Retinal pigment epithelial cell (primary cell): ENCODE measurements around the gene SND1.

Source experiments
- DNase-seq: peaks from one replicate; pipeline ENCODE4 v3.0.0-alpha.2; 2010; ENCODE audit warnings: low read depth
- H3K4me3 ChIP-seq: 2 replicates; pipeline ENCODE4 v1.5.1; 2011; ENCODE audit warnings: mild to moderate bottlenecking, low read length, control low read depth, moderate library complexity
- TF ChIP-seq, protein P1 (sequence below): conservative IDR thresholded peaks from 2 replicates; pipeline ENCODE4 v1.5.1; 2011; ENCODE audit warnings: low read depth, low read length, control low read depth, inconsistent platforms

SND1 gene

DNA sequence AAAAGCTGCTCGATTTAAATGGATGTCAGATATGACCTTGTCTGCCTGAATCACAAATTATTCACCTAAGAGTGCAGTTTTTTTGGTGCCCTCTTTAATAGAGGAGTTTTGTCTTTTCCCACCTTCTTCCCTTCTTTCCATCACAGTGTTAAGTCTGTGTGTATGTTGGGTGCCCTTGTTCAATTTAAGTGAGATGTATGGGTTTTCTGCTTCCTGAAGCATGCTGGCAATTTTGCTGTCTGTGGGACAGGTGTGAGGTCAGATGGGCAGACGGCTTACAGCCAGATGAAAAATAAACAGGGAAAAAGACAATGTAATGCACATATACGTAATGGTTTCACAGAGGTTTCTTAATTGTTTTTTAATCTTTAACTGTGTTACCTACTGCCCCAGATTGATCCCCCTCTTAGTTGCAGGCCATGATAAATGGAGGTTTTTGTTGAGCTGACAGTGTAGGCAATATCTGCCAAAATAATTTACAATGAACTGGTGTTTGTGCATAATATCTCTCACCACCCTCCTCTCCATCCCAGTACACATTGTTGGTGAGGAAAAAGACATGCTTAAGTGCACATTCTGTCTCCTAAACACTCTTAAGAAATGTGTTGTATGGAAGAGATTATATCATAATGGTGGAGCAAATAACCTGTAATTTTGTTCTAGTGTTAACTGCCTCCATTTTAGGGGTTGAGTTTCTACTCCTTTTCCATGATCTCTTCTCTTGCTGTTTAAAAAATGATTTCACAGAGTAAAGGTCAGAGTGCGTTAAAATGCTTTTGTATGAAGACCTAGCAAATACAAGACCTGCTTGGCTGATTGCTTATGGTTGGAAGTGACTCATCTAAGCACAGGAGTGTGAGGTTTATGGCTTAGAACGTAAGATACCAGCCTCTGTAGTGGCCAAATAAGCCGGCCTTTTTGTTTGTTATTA lies 255.4 kb downstream of the SND1 start:
- TF ChIP-seq, protein P1, sequence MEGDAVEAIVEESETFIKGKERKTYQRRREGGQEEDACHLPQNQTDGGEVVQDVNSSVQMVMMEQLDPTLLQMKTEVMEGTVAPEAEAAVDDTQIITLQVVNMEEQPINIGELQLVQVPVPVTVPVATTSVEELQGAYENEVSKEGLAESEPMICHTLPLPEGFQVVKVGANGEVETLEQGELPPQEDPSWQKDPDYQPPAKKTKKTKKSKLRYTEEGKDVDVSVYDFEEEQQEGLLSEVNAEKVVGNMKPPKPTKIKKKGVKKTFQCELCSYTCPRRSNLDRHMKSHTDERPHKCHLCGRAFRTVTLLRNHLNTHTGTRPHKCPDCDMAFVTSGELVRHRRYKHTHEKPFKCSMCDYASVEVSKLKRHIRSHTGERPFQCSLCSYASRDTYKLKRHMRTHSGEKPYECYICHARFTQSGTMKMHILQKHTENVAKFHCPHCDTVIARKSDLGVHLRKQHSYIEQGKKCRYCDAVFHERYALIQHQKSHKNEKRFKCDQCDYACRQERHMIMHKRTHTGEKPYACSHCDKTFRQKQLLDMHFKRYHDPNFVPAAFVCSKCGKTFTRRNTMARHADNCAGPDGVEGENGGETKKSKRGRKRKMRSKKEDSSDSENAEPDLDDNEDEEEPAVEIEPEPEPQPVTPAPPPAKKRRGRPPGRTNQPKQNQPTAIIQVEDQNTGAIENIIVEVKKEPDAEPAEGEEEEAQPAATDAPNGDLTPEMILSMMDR, result no peak
- DNase-seq, result no peak
- no peak overlapping the region for H3K4me3 ChIP-seq

- TF ChIP-seq, protein P1, result no peak
- no peak overlapping the region for H3K4me3 ChIP-seq
- no peak for DNase-seq
Observed at GRCh38 chr7:127908430-127909258, 256.6 kb downstream of the SND1 start.

DNA sequence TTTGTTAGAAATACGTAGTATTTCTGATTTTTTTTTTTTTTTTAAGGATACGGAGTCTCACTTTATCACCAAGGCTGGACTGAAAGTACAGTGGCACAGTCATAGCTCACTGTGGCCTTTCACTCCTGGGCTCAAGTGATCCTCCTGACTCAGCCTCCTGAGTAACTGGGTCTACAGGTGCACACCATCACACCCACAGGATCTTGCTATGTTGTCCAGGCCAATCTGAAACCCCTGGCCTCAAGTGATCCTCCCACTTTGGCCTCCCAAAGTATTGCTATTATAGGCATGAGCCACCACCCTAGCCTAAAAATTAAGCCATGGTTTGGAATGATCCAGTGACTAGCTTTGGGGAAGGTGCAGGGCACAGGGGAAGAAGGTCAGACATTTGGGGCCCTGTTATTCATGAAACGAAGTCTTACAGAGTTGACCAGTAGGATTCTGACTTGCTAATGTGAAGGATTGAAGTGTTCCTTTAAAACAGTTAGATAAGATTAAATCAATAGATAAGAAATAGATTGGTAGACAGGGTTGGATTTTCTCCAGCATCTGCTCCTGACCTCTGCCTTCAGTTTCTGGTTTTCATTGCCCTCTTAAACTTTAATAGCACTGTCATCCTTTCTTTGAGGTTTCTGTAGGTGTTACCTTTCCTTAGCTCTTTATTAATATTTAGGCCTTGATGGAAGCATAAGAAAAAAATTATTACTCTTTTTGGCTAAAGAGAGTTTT lies 257.6 kb downstream of the SND1 start:
- TF ChIP-seq, protein P1, result no peak

GRCh38 chr7:127910670-127911069 lies 258.7 kb downstream of the SND1 start:
- TF ChIP-seq, protein P1, result no peak
- DNase-seq, result no peak
- no peak overlapping the region for H3K4me3 ChIP-seq

More for the DNA sequence above, 257.6 kb downstream of the SND1 start:
- no peak overlapping the region for H3K4me3 ChIP-seq
- DNase-seq, result no peak

- no peak overlapping the region for H3K4me3 ChIP-seq
- TF ChIP-seq, protein P1, result no peak
- no peak for DNase-seq
Observed at GRCh38 chr7:127911968-127912511, 260.0 kb downstream of the SND1 start.

DNA sequence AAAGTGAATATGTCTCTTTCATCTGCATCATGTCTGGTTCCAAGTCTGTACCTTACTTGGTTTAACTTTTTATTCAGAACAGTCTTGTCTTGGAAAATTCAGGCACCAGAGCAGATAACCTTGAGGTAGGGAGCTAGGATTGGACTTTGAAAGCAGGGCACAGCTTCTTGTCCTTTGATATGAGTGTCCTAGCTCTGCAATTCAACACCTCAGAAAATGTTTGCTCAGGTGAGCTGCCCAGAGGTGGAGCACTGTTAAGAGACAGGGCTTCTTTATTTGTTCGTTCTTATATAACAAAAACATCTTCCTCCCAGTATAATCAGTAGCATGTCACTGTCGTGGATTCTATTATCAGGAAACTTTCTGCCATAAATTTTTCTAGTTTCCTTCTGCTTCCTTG lies 260.9 kb downstream of the SND1 start:
- H3K4me3 ChIP-seq, result no peak overlapping the region
- TF ChIP-seq, protein P1, result no peak
- no peak for DNase-seq
